ENCODE data around the gene HSPA1L. TPM values are rescaled to one million over a fixed set of nuclear protein-coding genes. Genes with fewer than 3 reads are reported as not detected.
"Not testable (repeated sequence)": the region's sequence is repeated elsewhere in the genome, so short reads cannot be mapped to it uniquely, and the experiment has no call there.

HSPA1L gene
- polyA plus RNA-seq, 1 donor from 2014 or later = 2.6 TPM

DNA sequence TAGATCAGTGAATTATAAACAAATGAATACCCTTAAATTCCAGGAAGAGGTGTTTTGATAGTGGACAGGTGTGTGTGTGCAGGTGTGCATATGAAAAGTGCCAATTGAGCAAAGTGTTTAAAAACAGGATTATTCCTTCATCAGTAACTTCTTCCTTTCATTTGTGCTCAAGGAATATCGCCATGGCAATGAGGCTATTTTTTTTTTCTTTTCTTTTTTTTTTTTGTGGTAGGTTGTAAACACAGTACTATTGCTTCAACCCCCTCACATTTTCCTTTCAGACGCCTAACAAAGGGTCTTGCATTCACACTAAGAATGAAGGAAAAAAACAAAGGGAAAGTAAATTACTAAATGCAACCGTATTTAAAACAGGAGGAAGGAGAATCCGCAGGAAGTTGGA lies 10.5 kb upstream of the HSPA1L start:
- H3F3A ChIP-seq (ENCODE audit: insufficient read depth, low read length, poor library complexity, severe bottlenecking) = peaks cover 3% of the 10 kb centered on the region
- H3K36me3 ChIP-seq (ENCODE audit: insufficient read depth, low read length) = no peaks in the 10 kb centered on the region
- no peaks in the 10 kb centered on the region for H3K9me3 ChIP-seq (ENCODE audit: low read length)
- H3K79me2 ChIP-seq (replicated peaks; ENCODE audit: insufficient read depth, low read length) = peaks cover 11% of the 10 kb centered on the region
- no peak overlapping the region for H3K4me2 ChIP-seq (ENCODE audit: low read length)
- H3K27me3 ChIP-seq (ENCODE audit: insufficient read depth, low read depth, low read length) = no peaks in the 10 kb centered on the region
- H3K9me2 ChIP-seq (ENCODE audit: insufficient read depth, low read length) = no peaks in the 10 kb centered on the region
- TF ChIP-seq EP300 (conservative IDR thresholded peaks at IDR 0.05; ENCODE audit: poor library complexity, severe bottlenecking) = no peak
- no peak for TF ChIP-seq MXI1 (conservative IDR thresholded peaks at IDR 0.05; ENCODE audit: poor library complexity, severe bottlenecking)
- TF ChIP-seq, protein P1, sequence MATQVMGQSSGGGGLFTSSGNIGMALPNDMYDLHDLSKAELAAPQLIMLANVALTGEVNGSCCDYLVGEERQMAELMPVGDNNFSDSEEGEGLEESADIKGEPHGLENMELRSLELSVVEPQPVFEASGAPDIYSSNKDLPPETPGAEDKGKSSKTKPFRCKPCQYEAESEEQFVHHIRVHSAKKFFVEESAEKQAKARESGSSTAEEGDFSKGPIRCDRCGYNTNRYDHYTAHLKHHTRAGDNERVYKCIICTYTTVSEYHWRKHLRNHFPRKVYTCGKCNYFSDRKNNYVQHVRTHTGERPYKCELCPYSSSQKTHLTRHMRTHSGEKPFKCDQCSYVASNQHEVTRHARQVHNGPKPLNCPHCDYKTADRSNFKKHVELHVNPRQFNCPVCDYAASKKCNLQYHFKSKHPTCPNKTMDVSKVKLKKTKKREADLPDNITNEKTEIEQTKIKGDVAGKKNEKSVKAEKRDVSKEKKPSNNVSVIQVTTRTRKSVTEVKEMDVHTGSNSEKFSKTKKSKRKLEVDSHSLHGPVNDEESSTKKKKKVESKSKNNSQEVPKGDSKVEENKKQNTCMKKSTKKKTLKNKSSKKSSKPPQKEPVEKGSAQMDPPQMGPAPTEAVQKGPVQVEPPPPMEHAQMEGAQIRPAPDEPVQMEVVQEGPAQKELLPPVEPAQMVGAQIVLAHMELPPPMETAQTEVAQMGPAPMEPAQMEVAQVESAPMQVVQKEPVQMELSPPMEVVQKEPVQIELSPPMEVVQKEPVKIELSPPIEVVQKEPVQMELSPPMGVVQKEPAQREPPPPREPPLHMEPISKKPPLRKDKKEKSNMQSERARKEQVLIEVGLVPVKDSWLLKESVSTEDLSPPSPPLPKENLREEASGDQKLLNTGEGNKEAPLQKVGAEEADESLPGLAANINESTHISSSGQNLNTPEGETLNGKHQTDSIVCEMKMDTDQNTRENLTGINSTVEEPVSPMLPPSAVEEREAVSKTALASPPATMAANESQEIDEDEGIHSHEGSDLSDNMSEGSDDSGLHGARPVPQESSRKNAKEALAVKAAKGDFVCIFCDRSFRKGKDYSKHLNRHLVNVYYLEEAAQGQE (IDR thresholded peaks at IDR 0.05; ENCODE audit: borderline replicate concordance) = no peak
- no peak for TF ChIP-seq EZH2 (IDR thresholded peaks at IDR 0.05; ENCODE audit: borderline replicate concordance, insufficient read depth, low read length, poor library complexity, severe bottlenecking)
- TF ChIP-seq RAD21 (conservative IDR thresholded peaks at IDR 0.05) = no peak
- no peak for TF ChIP-seq POLR2AphosphoS5 (IDR thresholded peaks at IDR 0.05)
- TF ChIP-seq TAF1 (IDR thresholded peaks at IDR 0.05; ENCODE audit: low read depth) = no peak
- TF ChIP-seq SMC3 (conservative IDR thresholded peaks at IDR 0.05; ENCODE audit: poor library complexity) = no peak
- TF ChIP-seq, protein P2, sequence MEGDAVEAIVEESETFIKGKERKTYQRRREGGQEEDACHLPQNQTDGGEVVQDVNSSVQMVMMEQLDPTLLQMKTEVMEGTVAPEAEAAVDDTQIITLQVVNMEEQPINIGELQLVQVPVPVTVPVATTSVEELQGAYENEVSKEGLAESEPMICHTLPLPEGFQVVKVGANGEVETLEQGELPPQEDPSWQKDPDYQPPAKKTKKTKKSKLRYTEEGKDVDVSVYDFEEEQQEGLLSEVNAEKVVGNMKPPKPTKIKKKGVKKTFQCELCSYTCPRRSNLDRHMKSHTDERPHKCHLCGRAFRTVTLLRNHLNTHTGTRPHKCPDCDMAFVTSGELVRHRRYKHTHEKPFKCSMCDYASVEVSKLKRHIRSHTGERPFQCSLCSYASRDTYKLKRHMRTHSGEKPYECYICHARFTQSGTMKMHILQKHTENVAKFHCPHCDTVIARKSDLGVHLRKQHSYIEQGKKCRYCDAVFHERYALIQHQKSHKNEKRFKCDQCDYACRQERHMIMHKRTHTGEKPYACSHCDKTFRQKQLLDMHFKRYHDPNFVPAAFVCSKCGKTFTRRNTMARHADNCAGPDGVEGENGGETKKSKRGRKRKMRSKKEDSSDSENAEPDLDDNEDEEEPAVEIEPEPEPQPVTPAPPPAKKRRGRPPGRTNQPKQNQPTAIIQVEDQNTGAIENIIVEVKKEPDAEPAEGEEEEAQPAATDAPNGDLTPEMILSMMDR (IDR thresholded peaks at IDR 0.05; ENCODE audit: poor library complexity, severe bottlenecking) = no peak
- H4K20me1 ChIP-seq (ENCODE audit: insufficient read depth) = no peaks in the 10 kb centered on the region
- H3K27ac ChIP-seq (ENCODE audit: low read length) = no peak overlapping the region
- no peak overlapping the region for H2AFZ ChIP-seq (ENCODE audit: low read depth, low read length)
- H3K9ac ChIP-seq (ENCODE audit: low read length) = no peak overlapping the region
- H3K4me3 ChIP-seq (ENCODE audit: low read length) = no peak overlapping the region

DNA sequence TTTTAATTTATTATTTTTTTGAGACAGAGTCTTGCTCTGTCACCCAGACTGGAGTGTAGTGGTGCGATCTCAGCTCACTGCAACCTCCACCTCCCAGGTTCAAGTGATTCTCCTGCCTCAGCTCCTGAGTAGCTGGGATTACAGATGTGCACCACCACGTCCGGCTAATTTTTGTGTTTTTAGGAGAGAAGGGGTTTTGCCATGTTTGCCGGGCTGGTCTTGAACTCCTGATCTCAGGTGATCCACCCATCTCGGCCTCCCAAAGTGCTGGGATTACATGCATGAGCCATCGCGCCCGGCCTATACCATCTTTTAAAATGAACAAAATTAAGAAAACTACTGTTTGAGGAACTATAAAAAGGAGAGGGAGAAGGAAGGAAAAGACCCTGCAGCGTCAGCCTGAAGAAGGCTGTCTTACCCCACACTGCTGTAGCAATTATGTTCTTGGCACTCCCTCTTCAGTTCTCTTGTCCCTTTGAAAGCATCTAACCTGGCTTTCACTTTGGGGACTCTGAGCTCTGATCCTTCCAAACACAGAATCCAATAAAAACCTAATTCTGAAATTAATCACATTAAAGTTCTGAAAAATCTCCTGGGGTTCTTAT lies 8.6 kb upstream of the HSPA1L start:
- not testable (repeated sequence) for H3K36me3 ChIP-seq (ENCODE audit: insufficient read depth, low read length); H3K9me2 ChIP-seq (ENCODE audit: insufficient read depth, low read length); H3F3A ChIP-seq (ENCODE audit: insufficient read depth, low read length, poor library complexity, severe bottlenecking); H3K4me3 ChIP-seq (ENCODE audit: low read length); H3K27me3 ChIP-seq (ENCODE audit: insufficient read depth, low read depth, low read length); H2AFZ ChIP-seq (ENCODE audit: low read depth, low read length); H3K79me2 ChIP-seq (replicated peaks; ENCODE audit: insufficient read depth, low read length); H3K9me3 ChIP-seq (ENCODE audit: low read length); H3K9ac ChIP-seq (ENCODE audit: low read length); H3K27ac ChIP-seq (ENCODE audit: low read length); H4K20me1 ChIP-seq (ENCODE audit: insufficient read depth); H3K4me2 ChIP-seq (ENCODE audit: low read length)
